Epithelial cell of proximal tubule (primary cell): ENCODE results near the gene DLG1. TPM values are rescaled to one million over a fixed set of nuclear protein-coding genes. Genes with fewer than 3 reads are reported as not detected.
"Not testable (repeated sequence)": the region's sequence is repeated elsewhere in the genome, so short reads cannot be mapped to it uniquely, and the experiment has no call there.

Source experiments
- DNase-seq: peaks from one replicate; pipeline ENCODE4 v3.0.0-alpha.2; 2011; ENCODE audit warnings: low read depth
- H3K4me3 ChIP-seq: 2 replicates; pipeline ENCODE4 v1.5.1; 2011; ENCODE audit warnings: low read depth, mild to moderate bottlenecking, low read length
- CTCF ChIP-seq: conservative IDR thresholded peaks from 2 replicates; pipeline ENCODE4 v1.5.1; 2012; ENCODE audit warnings: low read depth, mild to moderate bottlenecking, low read length
- total RNA-seq: library from RNA; depleted of rRNA; stranded (reverse); fragments of >200 nt; gene quantifications from 2 replicates; pipeline ENCODE4 v1.2.3, GENCODE V29; 2015

DLG1 gene
- total RNA-seq, 1 donor from 2014 or later, result 67.6 TPM

- peak; percentile 10 for DNase-seq
- no peak for TF ChIP-seq CTCF
- H3K4me3 ChIP-seq, result no peak overlapping the region
Measured at GRCh38 chr3:197083486-197083885, 214.9 kb downstream of the DLG1 start.

- no peak overlapping the region for H3K4me3 ChIP-seq
- no peak for TF ChIP-seq CTCF
- no peak for DNase-seq
Measured at GRCh38 chr3:197082871-197083270, 215.5 kb downstream of the DLG1 start.

- no peak overlapping the region for H3K4me3 ChIP-seq
- no peak for DNase-seq
- TF ChIP-seq CTCF, result no peak
Measured at GRCh38 chr3:197080344-197080743, 218.1 kb downstream of the DLG1 start.

- no peak for DNase-seq
- no peak overlapping the region for H3K4me3 ChIP-seq
- no peak for TF ChIP-seq CTCF
Measured at GRCh38 chr3:197076415-197076814, 222.0 kb downstream of the DLG1 start.

GRCh38 chr3:197068077-197068476 lies 230.3 kb downstream of the DLG1 start:
- no peak for TF ChIP-seq CTCF
- no peak for DNase-seq
- no peak overlapping the region for H3K4me3 ChIP-seq

GRCh38 chr3:197064771-197065170 lies 233.6 kb downstream of the DLG1 start:
- no peak for DNase-seq
- no peak overlapping the region for H3K4me3 ChIP-seq
- TF ChIP-seq CTCF, result no peak

- DNase-seq, result no peak
- no peak overlapping the region for H3K4me3 ChIP-seq
- no peak for TF ChIP-seq CTCF
Measured at GRCh38 chr3:197062446-197062845, 236.0 kb downstream of the DLG1 start.

- H3K4me3 ChIP-seq, DNase-seq: not testable (repeated sequence)
Measured at GRCh38 chr3:197051637-197052036, 246.8 kb downstream of the DLG1 start.
